HG02884 (cell line): ENCODE measurements around the gene HYOU1.
"Not testable (repeated sequence)": the region's sequence is repeated elsewhere in the genome, so short reads cannot be mapped to it uniquely, and the experiment has no call there.

ENCODE experiments used
- ATAC-seq: cut with Tn5 transposase; IDR thresholded peaks from one replicate; pipeline ENCODE4 v1.9.1; 2021; ENCODE audit warnings: mild to moderate bottlenecking, moderate library complexity; ENCODE audit not compliant: unreplicated experiment

Gene HYOU1, protein sequence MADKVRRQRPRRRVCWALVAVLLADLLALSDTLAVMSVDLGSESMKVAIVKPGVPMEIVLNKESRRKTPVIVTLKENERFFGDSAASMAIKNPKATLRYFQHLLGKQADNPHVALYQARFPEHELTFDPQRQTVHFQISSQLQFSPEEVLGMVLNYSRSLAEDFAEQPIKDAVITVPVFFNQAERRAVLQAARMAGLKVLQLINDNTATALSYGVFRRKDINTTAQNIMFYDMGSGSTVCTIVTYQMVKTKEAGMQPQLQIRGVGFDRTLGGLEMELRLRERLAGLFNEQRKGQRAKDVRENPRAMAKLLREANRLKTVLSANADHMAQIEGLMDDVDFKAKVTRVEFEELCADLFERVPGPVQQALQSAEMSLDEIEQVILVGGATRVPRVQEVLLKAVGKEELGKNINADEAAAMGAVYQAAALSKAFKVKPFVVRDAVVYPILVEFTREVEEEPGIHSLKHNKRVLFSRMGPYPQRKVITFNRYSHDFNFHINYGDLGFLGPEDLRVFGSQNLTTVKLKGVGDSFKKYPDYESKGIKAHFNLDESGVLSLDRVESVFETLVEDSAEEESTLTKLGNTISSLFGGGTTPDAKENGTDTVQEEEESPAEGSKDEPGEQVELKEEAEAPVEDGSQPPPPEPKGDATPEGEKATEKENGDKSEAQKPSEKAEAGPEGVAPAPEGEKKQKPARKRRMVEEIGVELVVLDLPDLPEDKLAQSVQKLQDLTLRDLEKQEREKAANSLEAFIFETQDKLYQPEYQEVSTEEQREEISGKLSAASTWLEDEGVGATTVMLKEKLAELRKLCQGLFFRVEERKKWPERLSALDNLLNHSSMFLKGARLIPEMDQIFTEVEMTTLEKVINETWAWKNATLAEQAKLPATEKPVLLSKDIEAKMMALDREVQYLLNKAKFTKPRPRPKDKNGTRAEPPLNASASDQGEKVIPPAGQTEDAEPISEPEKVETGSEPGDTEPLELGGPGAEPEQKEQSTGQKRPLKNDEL

DNA sequence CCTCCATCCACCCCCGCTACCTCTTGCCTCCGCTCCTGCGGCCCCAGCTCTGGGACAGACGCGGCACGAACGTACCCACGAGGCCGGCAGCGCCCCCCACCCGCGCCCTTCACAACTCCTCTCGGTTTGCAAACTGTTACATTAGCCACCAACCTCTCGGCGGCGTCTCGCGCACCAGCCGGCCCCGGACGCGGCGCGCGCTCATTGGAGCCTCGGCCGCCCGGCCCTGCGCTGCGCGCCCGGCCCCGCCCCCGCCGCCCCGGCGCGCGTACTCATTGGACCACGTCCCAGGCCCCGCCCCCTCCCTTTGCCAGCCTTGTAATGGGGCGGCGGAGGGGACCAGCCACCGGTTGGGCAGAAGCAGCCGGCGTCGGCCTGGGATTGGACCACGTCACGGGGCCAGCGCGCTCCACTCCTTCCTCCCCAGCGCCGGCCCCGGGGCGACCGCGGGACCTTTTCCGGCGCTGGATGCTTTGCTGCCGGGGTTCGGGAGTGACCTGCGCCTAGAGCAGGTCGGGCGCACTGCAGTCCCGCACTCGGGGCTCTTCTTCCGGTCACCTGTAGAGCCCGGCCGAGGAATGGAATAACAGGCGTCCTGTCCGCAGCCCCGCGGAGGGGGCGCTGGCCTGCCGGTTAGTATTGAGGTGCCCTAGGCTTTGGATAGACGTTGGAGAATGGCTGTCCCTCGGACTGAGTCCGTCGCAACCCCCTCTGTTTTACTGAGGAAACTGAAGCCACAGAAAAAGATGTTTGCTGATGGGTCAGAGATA lies at the start of gene HYOU1:
TSS of gene HYOU1 (minus strand) at position 206 of the 770 bp plus-strand sequence. CDS start 1,045 bp downstream, outside the sequence.
- peak; percentile 81 for ATAC-seq

DNA sequence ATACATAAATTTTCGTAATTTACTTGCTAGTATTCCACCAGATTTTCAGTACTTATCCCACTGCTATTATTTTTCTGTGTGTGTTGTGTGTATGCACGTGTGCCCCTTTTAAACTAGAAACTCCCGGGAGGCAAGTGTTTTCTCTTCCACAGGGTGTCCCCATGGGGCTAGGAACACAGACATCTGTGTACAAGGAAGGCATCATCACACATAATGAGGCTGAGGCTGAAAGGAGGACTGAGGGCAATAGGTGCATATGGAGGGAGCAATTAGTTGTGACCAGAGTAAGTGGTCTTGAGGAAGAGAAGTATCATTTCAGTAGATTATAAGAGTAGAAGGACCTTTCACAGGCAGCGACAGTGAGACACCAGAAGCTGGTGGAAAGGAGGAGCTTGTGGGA lies 46.8 kb upstream of the HYOU1 start:
- ATAC-seq = no peak

DNA sequence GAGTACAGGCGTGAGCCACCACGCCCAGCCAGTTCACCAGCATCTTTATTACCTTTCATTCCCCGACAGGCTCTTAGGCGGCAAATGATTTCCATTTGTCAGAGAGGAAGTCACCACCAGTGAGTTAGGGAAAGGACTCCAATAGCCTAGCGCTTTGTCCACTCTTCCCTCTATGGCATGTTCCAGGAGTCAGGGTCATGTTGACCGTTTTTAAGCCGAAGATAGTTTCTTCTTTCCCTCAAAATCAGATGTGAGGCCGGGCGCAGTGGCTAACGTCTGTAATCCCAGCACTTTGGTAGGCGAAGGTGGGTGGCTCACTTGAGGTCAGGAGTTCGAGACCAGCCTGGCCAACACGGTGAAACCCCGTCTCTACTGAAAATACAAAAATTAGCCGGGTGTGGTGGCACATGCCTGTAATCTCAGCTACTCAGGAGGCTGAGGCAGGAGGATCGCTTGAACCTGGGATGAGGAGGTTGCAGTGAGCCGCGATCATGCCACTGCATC lies 46.2 kb upstream of the HYOU1 start:
- not testable (repeated sequence) for ATAC-seq

DNA sequence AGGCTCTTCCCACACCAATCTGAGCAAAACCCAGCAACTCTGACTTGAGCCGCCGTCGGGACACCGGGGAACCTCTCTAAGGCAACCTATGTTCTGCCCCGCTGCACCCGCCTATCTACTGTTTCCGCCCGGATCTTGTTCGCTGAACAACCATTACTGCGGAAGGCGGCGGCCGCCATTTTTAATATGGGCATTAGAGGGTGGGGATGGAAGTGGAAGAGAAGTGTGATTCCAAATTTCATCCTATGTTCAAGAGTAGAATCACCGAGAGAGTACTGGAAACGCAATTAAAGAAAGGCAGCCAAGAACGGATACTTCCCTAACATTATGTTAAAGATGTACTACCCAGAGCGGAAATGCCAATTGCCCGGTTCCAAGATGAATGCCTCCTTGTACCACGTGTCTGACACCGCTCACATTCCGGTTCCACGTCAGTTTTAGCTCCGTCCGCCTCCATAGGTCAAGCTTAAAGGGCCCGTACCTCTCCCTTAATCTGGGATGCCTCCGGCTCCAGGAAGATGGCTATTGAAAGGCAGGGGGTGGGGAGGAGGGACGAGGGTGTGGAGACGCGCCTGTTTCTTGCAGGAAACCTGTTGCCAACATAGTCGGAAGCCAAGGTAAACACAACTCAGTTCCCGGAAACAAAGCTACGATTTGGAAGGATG lies 44.9 kb upstream of the HYOU1 start, which contains the start of gene DPAGT1:
TSS of gene DPAGT1 (minus strand) at position 95 of the 665 bp plus-strand sequence. CDS start 198 bp downstream, outside the sequence.
- ATAC-seq = peak; percentile 69

GRCh38 chr11:119100994-119101758 lies 44.2 kb upstream of the HYOU1 start:
- ATAC-seq = no peak

- no peak for ATAC-seq
Observed at GRCh38 chr11:119100246-119100970, 43.4 kb upstream of the HYOU1 start.

- no peak for ATAC-seq
Observed at GRCh38 chr11:119099711-119100110, 42.7 kb upstream of the HYOU1 start.

DNA sequence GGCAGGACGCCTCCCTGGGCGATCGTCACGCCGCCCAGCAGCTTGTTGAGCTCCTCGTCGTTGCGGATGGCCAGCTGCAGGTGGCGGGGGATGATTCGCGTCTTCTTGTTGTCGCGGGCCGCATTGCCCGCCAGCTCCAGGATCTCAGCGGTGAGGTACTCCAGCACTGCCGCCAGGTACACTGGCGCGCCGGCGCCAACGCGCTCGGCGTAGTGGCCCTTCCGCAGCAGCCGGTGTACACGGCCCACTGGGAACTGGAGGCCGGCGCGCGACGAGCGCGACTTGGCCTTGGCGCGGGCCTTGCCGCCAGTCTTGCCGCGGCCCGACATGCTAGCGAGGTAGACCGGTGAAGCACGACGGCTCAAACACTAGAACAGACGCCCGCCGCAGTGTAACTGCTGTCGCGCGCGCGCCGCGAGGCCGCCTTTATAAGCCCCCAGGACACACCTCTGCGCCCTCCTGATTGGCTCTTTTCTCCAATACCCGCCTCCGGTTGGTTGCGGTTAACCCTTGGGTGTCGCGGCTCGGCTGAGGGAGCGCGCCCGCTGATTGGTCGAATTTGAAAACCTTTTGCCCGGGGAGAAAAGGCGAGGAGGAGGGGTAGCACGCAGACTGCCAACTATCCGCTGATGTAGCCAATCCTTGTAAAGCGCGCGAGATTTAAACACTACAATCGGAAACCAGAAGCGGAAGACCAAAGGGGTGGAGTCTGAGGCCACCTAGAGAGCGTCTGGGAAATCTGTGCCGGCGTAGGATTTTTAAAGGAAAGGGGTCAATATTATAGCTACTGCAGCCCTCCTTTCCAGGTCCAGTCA lies 38.3 kb upstream of the HYOU1 start:
- peak; percentile 82 for ATAC-seq

- ATAC-seq = peak; percentile 32
Observed at GRCh38 chr11:119094816-119095065, 37.7 kb upstream of the HYOU1 start.

- peak; percentile 2 for ATAC-seq
Observed at GRCh38 chr11:119093942-119094815, 37.2 kb upstream of the HYOU1 start.

GRCh38 chr11:119092880-119093842 lies 36.2 kb upstream of the HYOU1 start:
- no peak for ATAC-seq

GRCh38 chr11:119091966-119092879 lies 35.2 kb upstream of the HYOU1 start:
- no peak for ATAC-seq

DNA sequence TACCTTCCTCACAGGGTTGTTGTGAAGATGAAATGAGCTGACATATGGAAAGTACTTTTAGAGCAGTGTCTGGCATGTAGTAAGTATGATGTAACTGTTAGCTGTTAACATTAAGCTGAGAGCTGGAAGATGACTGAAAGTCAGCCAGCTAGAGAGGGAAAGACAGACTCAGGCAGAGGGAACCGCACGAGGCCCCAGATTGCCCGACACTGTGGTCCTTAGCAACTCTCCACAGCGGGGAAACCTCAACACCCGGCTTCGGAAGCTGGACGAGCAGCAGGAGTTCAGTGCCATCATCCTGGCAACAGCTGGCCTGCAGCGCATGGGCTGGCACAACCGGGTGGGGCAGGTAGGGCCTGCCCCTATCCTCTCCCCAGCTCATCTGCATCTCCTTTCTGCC lies 34.2 kb upstream of the HYOU1 start:
- no peak for ATAC-seq

DNA sequence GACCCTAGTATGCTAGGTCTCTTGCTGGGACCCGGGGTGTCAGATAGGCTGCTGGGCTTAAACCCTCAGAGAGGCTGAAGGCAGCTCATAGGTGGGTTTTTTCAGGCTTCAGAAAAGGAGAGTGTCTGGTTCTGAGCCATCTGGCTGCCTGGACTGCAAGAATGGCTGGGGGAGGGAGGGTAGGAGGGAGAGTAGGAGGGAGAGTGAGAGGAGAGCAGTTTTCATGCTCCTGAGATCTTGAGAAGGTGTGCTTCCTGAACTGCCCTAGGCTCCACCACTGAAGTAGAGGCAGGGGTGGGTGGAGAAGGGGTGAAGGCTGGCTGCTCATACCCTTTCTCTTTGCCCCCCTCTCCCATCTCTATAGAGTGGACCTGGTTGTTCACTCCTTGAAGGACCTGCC lies 32.3 kb upstream of the HYOU1 start:
- ATAC-seq = no peak

GRCh38 chr11:119088406-119088805 lies 31.4 kb upstream of the HYOU1 start:
- ATAC-seq = no peak
